GM18502 (cell line): ENCODE data around the gene H2BK1.

Source experiments
- ATAC-seq: cut with Tn5 transposase; IDR thresholded peaks from one replicate; pipeline ENCODE4 v1.9.1; 2021; ENCODE audit warnings: mild to moderate bottlenecking; ENCODE audit not compliant: unreplicated experiment, poor library complexity

H2BK1 gene

GRCh38 chr7:151207804-151208203, 2.5 kb downstream of the H2BK1 start:
- no peak for ATAC-seq

GRCh38 chr7:151207315-151207714, 3.0 kb downstream of the H2BK1 start:
- no peak for ATAC-seq

- ATAC-seq, result no peak
Observed at GRCh38 chr7:151206914-151207313, 3.4 kb downstream of the H2BK1 start.

- no peak for ATAC-seq
Observed at GRCh38 chr7:151205730-151206129, 4.6 kb downstream of the H2BK1 start.

DNA sequence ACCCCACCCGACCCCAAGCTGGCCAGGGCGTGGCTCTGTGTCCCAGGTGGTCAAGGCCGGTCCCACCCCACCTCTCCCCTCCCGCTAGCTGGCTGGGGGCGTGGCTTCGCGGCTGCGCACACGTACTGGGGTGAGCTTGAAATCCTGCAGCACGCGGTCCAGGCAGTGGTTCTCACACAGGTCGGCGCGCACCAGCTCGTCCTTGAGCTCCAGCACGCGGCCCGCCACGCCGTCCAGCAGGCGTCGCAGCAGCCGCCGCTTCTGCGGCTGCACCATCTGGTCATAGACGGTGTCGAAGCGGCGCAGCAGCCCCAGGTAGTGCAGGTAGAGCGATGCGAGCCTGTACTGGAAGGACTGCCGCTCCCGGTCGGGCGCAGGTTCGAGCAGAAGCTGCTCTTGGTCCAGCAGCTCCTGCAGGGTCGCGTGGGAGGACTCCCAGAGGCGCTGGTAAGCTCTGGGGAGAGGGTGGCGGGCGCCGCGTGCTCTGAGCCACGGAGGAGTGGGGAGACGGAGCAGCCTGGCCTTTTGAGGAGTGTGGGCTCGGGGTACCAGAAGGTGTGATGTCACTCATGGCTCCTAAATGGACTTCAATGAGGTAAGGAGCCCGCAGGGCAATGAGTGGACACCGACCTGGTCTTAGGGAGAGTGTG, 5.8 kb downstream of the H2BK1 start:
- ATAC-seq, result no peak

DNA sequence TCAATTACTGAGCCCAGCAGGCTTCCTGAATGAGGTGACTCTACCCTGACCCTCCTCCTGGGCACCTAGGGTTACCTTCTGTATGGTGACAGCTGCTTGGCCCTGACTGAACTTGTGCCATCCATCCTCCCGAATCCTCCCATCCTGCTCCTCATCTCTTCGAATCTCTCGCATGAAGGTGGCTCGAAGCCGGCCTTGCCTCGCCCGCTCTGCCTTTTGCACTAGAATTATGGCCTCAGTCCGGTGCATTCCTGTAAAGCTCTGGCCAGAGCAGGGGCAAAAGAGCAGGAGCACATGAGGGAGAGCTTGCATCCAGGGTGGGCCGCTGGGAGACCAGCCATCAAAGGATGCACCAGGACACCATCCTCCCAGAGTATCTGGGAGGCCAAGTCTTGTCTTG, 7.5 kb downstream of the H2BK1 start:
- ATAC-seq, result no peak

DNA sequence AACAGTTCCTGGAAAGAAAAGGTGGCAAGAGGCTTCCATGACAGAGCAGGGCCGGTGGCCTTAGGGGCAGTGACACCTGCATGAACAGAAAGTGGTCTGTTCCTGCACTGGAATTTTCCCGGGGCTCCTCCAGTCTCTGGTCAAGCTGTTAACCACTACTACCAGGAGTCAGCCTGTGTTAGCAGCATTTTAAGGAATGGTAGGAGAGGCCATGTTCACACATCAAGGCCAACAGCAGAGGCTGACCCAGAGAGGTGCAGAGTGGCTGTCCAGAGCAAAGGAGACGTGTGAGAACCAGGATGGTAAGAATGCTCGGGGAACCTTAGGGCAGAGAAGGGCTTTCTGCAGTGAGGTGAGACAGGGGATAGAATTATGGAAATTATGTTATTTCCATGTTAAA, 8.5 kb downstream of the H2BK1 start:
- ATAC-seq, result no peak

- no peak for ATAC-seq
Observed at GRCh38 chr7:151201344-151201743, 8.9 kb downstream of the H2BK1 start.

DNA sequence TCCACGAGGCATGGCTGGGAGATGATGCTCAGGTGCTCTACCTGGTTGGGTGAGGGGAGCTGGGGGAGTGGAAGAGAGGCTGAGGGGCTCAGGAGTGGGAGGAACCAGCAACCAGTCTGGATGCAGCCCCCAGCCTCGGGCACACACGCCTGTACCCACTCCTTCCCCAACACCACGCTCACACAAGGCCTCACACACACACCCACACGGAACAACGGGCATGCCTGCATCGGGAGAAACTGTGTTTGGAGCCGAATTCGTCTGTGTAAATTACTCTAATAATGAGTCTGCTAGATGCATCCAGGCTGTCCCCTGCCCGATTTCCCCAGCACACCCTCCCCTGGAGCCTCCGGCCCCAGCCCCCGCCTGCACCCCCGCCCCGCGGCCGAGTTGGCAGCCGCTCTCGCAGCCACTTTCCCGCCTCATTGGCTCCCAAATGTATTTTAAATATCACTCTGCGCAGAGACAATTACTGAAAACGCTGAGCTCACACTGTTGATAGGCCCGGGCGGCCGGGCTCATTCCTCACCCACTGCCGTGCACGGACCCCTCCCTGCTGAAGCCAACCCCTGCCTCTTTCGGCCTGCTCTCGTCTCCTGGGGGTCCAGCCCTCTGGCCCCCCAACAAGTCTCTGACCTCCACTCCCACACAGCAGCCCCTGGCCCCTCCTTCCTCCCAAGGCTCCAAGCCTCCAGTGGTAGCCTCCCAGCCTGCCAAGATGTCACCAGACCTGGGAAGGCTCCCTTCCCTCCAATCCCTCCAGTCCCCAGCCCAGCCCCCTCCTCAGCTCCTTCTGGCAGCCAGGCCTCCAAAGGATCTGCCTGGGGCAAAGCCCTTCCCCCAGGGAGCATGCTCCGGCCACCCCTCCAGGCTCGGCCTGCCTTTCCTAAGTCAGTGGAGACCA, 11.1 kb downstream of the H2BK1 start:
- ATAC-seq, result no peak

DNA sequence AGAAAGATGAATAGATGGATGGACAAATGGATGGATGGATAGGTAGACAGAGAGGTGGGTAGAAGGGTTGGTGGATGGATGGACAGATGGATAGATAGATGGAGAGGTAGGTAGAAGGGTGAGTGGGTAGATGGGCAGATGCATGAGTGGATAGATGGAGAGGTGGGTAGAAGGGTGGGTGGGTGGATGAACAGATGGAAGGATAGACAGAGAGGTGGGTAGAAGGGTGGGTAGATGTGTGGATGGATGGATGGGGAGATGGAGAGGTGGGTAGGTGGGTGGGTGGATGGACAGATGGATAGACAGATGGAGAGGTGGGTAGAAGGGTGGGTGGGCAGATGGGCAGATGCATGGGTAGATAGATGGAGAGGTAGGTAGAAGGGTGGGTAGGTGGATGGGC, 12.4 kb downstream of the H2BK1 start:
- ATAC-seq, result no peak

DNA sequence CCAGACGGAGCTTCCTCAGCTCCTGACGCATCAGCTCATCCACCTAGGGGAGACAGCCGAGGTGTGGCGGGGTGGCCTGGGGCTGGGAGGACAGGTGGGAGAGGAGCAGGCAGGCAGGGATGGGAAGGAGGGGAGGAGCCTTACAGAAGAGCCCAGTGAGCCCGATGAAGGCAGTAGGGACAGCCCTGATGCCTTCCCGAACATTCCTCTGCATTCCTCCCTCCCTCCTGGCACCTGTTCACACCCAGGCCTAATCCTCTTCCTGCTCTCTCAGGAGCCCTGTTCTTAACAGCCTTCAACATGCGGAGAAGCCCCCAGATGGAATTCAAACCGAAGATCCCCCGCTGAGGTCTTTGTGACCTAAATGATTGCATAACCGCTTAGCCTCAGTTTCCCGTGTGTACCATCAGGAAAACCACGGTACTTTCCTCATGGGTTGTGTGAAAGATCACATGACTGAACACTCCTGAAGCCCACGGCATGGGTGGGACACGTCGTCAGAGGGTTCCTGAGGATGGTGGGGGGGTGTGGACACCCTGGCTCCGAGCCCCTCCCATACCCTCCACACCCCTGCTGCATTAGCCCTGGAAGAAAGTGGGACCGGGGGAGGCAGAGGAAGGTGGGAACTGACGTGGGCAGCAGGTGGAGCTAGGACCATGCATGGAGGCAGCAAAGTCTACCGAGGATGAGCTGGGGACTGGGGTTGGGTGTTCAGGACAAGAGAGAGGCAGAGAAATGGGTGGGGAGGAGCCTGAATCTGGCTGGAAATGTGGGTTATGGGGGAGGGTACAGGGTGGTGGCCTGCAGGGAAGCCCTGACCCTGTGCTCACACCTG, 14.5 kb downstream of the H2BK1 start:
- no peak for ATAC-seq

DNA sequence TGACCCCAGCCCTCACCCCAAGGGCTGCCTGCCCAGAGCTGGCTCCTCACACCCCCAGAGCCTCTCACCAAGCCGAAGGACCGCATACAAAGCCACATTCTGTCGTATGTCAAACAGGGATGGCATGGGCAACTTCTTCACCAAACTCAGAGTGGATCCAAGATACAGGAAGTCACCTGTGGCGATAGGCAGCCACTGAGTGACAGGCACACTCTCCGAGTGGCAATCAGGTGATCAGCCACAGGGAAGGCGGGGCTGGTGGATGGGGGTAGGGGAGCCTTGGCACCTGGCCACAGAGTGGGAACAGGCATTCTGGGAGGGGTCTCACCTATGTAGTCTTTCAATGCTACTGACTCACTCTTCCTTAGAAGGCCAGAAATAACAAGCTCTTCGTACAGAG, 16.1 kb downstream of the H2BK1 start:
- no peak for ATAC-seq

GRCh38 chr7:151193203-151193978, 16.9 kb downstream of the H2BK1 start:
- no peak for ATAC-seq

GRCh38 chr7:151192002-151192539, 18.2 kb downstream of the H2BK1 start:
- ATAC-seq, result no peak

- ATAC-seq, result no peak
Observed at GRCh38 chr7:151191544-151191943, 18.7 kb downstream of the H2BK1 start.

- ATAC-seq, result no peak
Observed at GRCh38 chr7:151189038-151189437, 21.2 kb downstream of the H2BK1 start.

DNA sequence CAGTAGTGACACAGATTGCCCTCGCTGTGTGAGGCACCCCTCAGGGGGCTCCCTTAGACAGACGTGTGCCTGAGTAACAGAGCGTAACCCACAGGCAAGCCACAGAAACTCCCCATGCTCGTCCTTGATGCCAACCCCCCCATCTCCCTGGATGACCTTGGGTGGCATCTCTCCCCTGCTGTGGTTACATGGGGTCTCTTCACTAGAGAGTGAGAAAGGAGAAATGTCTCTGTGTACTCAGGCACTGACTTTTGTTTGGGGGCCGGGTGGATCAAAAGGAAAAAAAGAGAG, 22.1 kb downstream of the H2BK1 start:
- no peak for ATAC-seq

DNA sequence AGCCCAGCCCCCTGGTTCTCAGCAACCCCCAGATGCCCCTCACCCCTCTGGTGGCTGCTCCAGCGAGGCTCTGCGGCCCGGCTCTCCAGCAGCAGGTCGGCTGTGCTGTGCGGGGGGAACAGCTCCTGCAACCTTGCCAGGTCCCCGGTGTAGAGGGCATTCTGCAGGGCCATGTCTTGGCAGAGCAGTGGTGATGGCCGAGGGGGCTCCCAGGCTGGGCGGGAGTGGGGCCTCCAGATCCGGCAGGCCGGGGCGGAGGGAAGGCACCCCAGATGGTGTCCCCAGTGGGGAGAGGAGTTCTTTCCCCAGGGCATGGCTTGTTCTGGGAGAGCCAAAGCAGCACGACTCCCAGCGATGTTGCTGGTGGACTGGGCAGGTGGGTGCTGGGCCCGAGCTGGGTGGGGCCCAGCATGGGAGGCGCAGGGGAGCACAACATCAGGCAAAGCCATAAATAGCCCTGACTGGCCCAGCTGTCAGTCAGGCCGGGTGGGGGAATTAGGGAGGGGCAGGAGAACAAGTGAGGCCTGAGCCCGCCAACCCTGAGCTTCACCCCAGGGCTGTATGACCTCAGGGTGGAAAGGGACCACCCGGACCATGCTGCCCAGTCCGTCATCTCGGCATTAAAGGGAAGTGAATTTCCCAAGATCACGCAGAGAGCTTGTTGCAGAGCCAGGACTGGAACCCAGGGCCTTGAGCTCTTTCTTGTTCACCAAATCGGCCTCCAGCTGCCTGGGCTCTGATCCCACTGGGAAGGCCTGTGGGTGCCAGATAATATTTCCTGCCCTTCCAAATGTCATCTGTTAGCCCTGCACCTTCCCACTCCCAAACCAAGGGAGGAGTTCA, 22.7 kb downstream of the H2BK1 start:
- ATAC-seq, result no peak
